T47D (cell line): ENCODE measurements around the gene TMEM231.
"Not testable (repeated sequence)": the region's sequence is repeated elsewhere in the genome, so short reads cannot be mapped to it uniquely, and the experiment has no call there.

Source experiments
- DNase-seq, 2 experiments: peaks; one replicate each; pipeline versions ENCODE4 v3.0.0 to v3.0.0-alpha.2; 2011 to 2012; ENCODE audit warnings: low read depth in 1 of 2, low spot score in 1 of 2
- JUND ChIP-seq: IDR thresholded peaks from 2 replicates; pipeline ENCODE4 v1.6.1; 2012; ENCODE audit warnings: low read depth
- in situ Hi-C: cut with HindIII; loops from 2 replicates; pipeline ENCODE4 v1.10.0; 2016; ENCODE audit warnings: low sequenced_read_pairs, low pct_unique_long_range_greater_than_20kb

Gene TMEM231

DNA sequence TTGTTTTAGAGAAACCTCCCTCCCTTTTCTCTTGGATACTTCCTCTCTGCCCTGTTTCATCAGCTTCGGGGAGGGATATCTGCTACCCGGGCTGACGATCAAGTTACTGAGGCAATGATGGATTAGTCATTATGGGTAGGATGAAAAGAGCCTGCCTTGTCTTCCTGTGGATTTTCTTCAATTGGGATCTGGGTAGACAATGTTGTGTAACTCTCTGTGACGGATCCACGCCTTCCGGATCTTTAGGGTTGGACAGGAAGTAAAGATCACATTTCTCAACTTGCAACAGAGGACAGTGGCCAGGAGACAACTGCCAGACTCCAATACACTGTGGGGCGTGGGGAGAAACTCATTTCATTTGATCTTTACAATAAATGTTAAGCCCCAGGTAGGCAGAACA is 49.5 kb downstream of the TMEM231 start:
- in situ Hi-C loops = no loop called here
- no peak for DNase-seq
- no peak for TF ChIP-seq JUND

- in situ Hi-C loops = no loop called here
- DNase-seq = no peak
- no peak for TF ChIP-seq JUND
These were observed 49.9 kb downstream of the TMEM231 start for GRCh38 chr16:75506107-75506506.

- in situ Hi-C loops = no loop called here
- no peak for TF ChIP-seq JUND
- no peak for DNase-seq
These were observed 52.3 kb downstream of the TMEM231 start for GRCh38 chr16:75503801-75504200.

DNA sequence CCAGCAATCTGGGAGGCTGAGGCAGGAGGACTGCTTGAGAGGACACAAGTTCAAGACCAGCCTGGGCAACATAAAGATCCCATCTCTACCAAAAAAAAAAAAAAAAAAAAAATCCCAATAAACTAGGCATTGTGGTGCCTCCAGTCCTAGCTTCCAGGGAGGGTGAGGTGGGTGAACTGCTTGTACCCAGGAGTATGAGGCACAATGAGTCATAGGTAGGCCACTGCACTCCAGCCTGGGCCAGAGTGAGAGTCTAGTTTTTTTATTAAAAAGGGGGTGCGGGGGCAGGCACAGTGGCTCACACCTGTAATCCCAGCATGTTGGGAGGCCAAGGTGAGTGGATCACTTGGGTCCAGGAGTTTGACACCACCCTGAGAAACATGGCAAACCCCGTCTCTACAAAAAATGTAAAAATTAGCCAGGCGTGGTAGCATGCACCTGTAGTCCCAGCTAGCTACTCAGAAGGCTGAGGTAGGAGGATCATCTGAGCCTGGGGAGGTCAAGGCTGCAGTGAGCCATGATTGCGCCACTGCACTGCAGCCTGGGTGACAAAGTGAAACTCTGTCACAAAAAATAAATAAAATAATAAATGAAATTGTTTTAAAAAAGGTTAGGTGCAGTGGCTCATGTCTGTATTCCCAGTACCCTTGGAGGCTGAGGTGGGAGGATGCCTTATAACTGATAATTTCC is 53.0 kb downstream of the TMEM231 start:
- no peak for TF ChIP-seq JUND

GRCh38 chr16:75501820-75502219 is 54.2 kb downstream of the TMEM231 start:
- in situ Hi-C loops = not testable (repeated sequence)
- DNase-seq = peak in 1 of 2 experiments; percentile 43

More for the DNA sequence above, 53.0 kb downstream of the TMEM231 start:
- in situ Hi-C loops = no loop called here
- DNase-seq = no peak

GRCh38 chr16:75501359-75501758 is 54.7 kb downstream of the TMEM231 start:
- no peak for DNase-seq
- in situ Hi-C loops = no loop called here
- no peak for TF ChIP-seq JUND

DNA sequence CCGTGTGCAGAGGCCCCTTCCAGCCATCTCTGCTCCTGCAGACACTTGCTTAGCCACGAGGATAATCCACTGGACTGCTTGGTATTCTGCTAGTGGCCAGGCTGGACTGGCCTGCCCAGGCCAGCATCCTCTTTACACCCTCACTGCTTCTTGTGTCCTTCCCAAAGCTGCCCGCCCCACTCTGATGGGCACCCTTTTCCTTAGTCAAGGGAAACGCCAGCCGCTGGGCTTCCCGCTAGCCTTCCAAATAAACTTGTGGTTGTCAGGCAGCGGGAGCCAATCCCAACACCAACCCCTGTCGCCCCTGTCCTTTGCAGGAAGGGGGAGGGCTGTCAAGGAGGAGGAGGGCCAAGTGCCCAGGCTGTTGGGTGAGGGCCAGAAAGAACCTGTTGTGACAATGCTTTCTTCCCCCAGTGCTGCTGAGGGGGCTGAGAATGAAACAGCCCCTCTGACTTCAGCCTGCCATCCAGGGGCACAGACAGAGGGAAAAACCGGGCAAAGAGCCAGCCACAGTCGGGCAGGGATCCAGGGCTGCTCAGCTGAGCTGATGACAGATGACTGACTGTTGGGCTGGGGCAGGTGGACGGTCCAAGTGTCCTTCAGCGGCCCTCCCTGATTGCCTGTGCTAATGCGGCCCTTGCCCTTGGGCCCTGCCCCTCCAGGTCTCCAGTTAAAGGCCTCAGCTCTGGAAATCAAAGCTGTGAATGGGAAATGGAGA is 57.3 kb downstream of the TMEM231 start:
- DNase-seq, in situ Hi-C loops: not testable (repeated sequence)

DNA sequence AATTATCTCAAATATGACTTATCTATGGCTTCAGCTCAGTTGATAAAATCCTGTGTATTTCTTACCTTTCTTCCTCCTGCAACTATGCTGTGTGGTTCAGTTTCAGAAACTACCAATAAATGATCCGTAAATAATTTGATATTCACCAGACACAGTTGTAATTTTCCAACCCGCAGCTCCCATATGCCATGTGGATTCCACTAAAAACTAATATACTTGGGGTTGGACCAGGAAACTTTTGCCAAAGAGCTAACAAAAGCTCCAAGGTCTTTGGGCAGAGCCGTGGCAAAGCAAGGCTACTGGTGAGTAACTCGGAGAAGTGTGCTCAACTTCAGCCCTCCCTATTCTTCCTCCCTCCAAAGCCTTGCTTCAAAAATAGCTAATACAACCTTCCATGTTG is 58.5 kb downstream of the TMEM231 start:
- in situ Hi-C loops = no loop called here
- no peak for DNase-seq
- no peak for TF ChIP-seq JUND

GRCh38 chr16:75495076-75495674 is 60.9 kb downstream of the TMEM231 start, which contains the start of gene CHST6:
TSS of gene CHST6 (minus strand) at chr16:75495441. CDS start at chr16:75479828, 15,613 bp downstream.
- DNase-seq = no peak
- in situ Hi-C loops = no loop called here
- no peak for TF ChIP-seq JUND

DNA sequence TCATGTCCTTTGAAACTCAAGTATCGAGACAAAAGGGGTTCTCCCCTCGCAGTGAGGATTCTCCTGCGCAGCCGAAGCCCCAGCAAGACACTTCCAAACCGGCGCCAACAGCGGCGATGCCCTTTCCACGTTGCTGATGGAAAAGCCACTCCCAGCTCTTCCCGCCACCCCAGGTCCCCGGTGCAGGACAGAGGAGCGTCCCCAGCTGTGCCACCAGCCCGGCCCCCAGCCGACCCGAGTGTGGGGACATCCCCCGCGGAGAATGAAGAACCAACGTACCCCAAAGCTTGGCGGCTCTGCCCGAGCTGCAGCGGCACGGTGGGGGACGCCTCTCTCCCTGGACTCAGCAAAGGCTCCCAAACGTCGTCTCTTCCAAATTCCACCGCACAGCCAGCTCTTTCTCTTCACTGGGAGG is 61.4 kb downstream of the TMEM231 start:
- in situ Hi-C loops = no loop called here
- TF ChIP-seq JUND = no peak
- DNase-seq = no peak

DNA sequence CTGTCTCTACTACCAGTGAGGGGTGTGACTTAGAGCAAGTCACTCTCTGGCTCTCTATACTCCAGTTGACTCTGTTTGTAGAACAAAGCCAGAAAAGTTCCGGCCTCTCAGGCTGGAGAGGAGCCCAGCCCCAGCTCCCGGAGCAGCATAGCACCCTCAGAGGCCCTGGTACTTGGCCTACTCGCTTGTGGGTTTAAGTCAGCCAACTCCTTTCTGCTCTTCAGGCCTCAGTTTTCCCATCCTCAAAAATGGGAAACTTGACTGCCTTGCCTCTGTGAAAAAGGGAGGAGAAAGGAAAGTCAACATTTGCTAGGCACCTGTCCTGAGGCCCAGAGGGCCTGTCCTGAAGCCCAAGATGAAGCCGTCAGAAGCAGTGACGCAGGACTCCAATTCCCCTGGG is 61.9 kb downstream of the TMEM231 start:
- no peak for TF ChIP-seq JUND
- in situ Hi-C loops = no loop called here
- no peak for DNase-seq

DNA sequence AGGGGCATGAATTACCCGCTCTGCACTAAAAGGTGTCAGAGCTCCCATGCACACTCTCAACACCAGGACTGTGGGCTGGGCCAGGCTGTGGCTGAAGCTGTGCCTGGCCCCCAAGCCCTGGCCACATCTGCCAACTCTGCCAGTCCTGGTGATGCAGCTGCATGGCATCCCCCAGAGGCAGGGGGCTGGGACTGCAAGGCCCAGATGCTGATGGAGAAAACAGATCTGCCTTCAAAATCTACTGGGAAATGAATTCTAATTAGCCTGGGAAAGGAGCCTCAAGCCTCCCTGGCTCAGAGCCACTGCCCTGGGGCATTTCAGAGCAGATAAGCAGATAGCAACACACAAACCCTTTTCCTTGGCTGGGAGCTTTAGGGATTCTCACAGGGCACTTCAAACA is 64.2 kb downstream of the TMEM231 start:
- peak; percentile 27 to 76 for DNase-seq
- in situ Hi-C loops = no loop called here
- no peak for TF ChIP-seq JUND

DNA sequence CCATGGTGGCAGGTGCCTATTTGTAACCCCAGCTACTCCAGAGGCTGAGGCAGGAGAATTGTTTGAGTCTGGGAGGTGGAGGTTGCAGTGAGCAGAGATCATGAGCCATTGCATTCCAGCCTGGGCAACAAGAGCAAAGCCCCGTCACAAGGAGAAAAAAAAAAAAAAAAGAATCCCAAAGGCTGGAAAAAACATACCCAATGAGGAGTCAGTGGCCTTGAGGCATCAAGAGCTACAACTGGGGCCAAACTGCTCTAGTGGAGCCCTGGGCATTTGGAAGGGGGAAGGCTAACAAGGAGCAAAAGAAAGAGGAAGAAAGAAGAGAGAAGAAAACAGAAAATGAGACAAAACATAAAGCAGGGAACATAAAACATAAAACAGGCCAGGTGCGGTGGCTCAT is 67.7 kb downstream of the TMEM231 start:
- DNase-seq = no peak
- TF ChIP-seq JUND = no peak
- in situ Hi-C loops = no loop called here
